Retinal pigment epithelial cell (primary cell): ENCODE data around the gene MASP1.

ENCODE experiments used
- DNase-seq: peaks from one replicate; pipeline ENCODE4 v3.0.0-alpha.2; 2010; ENCODE audit warnings: low read depth
- H3K4me3 ChIP-seq: 2 replicates; pipeline ENCODE4 v1.5.1; 2011; ENCODE audit warnings: mild to moderate bottlenecking, low read length, control low read depth, moderate library complexity
- TF ChIP-seq, protein P1 (sequence below): conservative IDR thresholded peaks from 2 replicates; pipeline ENCODE4 v1.5.1; 2011; ENCODE audit warnings: low read depth, low read length, control low read depth, inconsistent platforms

The MASP1 gene

GRCh38 chr3:187288131-187288854 lies 3.2 kb downstream of the MASP1 start:
- H3K4me3 ChIP-seq = no peak overlapping the region
- no peak for DNase-seq
- TF ChIP-seq, protein P1, sequence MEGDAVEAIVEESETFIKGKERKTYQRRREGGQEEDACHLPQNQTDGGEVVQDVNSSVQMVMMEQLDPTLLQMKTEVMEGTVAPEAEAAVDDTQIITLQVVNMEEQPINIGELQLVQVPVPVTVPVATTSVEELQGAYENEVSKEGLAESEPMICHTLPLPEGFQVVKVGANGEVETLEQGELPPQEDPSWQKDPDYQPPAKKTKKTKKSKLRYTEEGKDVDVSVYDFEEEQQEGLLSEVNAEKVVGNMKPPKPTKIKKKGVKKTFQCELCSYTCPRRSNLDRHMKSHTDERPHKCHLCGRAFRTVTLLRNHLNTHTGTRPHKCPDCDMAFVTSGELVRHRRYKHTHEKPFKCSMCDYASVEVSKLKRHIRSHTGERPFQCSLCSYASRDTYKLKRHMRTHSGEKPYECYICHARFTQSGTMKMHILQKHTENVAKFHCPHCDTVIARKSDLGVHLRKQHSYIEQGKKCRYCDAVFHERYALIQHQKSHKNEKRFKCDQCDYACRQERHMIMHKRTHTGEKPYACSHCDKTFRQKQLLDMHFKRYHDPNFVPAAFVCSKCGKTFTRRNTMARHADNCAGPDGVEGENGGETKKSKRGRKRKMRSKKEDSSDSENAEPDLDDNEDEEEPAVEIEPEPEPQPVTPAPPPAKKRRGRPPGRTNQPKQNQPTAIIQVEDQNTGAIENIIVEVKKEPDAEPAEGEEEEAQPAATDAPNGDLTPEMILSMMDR = no peak

GRCh38 chr3:187287256-187287655 lies 4.3 kb downstream of the MASP1 start:
- no peak for DNase-seq
- H3K4me3 ChIP-seq = no peak overlapping the region
- TF ChIP-seq, protein P1 = no peak

DNA sequence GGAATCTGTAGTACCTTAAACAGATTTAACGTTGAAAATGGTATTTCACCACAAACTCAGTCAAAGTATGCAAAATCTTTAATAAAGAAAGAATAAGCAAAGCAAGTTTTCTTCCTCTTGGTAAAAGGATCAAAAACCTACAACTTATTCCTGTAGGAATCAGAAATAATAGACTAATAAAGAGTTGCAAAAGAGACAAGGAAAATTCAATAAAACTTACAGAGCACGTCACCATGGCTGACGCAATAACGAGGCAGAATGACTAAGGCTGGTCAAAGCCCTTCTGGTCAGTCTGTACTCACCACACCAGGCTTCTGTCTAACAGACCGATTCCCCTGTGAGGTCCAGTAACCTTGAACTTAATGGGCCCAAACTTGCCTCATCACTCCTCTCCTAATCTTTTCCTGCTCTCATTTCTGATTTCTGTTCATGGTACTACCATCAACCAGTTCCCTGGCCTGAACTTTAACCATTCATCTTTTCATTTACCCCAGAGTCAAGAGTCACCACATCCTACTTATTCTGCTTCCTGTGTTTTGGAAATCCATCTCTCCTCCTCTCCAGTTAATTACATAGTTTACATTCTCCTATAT lies 5.0 kb downstream of the MASP1 start:
- TF ChIP-seq, protein P1 = no peak
- no peak overlapping the region for H3K4me3 ChIP-seq
- no peak for DNase-seq

GRCh38 chr3:187281191-187281714 lies 10.3 kb downstream of the MASP1 start:
- no peak for DNase-seq

GRCh38 chr3:187280644-187281043 lies 10.9 kb downstream of the MASP1 start:
- DNase-seq = no peak
- no peak overlapping the region for H3K4me3 ChIP-seq
- TF ChIP-seq, protein P1 = no peak

More at GRCh38 chr3:187281191-187281714, 10.3 kb downstream of the MASP1 start:
- no peak overlapping the region for H3K4me3 ChIP-seq
- TF ChIP-seq, protein P1 = no peak

- TF ChIP-seq, protein P1 = no peak
Observed at GRCh38 chr3:187277129-187277462, 14.4 kb downstream of the MASP1 start.

More at GRCh38 chr3:187277129-187277462, 14.4 kb downstream of the MASP1 start:
- DNase-seq = no peak
- no peak overlapping the region for H3K4me3 ChIP-seq
